ENCODE data around the gene NDUFS4.
"Not testable (repeated sequence)": the region's sequence is repeated elsewhere in the genome, so short reads cannot be mapped to it uniquely, and the experiment has no call there.

The NDUFS4 gene

GRCh38 chr5:53560506-53561191 is at the start of gene NDUFS4:
Gene NDUFS4, plus strand, starts transcription at chr5:53560639. Its CDS starts 24 bp downstream, at chr5:53560663.
- peak; percentile 73 for DNase-seq (ENCODE audit: low spot score)

- no peak for DNase-seq (ENCODE audit: low spot score)
Measured at GRCh38 chr5:53512539-53512938, 47.9 kb upstream of the NDUFS4 start.

- DNase-seq (ENCODE audit: low spot score), result no peak
Measured at GRCh38 chr5:53515988-53516387, 44.5 kb upstream of the NDUFS4 start.

GRCh38 chr5:53520813-53521212 is 39.6 kb upstream of the NDUFS4 start:
- DNase-seq (ENCODE audit: low spot score), result no peak

- peak; percentile 9 for DNase-seq (ENCODE audit: low spot score)
Measured at GRCh38 chr5:53537711-53538110, 22.7 kb upstream of the NDUFS4 start.

GRCh38 chr5:53540739-53541138 is 19.7 kb upstream of the NDUFS4 start:
- not testable (repeated sequence) for DNase-seq (ENCODE audit: low spot score)

GRCh38 chr5:53541859-53542258 is 18.6 kb upstream of the NDUFS4 start:
- no peak for DNase-seq (ENCODE audit: low spot score)

GRCh38 chr5:53542926-53543325 is 17.5 kb upstream of the NDUFS4 start:
- DNase-seq (ENCODE audit: low spot score), result no peak

- peak; percentile 20 for DNase-seq (ENCODE audit: low spot score)
Measured at GRCh38 chr5:53543401-53543800, 17.0 kb upstream of the NDUFS4 start.

- no peak for DNase-seq (ENCODE audit: low spot score)
Measured at GRCh38 chr5:53545744-53546143, 14.7 kb upstream of the NDUFS4 start.

GRCh38 chr5:53547226-53547625 is 13.2 kb upstream of the NDUFS4 start:
- DNase-seq (ENCODE audit: low spot score), result no peak

- DNase-seq (ENCODE audit: low spot score), result not testable (repeated sequence)
Measured at GRCh38 chr5:53548501-53548900, 11.9 kb upstream of the NDUFS4 start.

- DNase-seq (ENCODE audit: low spot score), result no peak
Measured at GRCh38 chr5:53549792-53550191, 10.6 kb upstream of the NDUFS4 start.

GRCh38 chr5:53552561-53552960 is 7.9 kb upstream of the NDUFS4 start:
- DNase-seq (ENCODE audit: low spot score), result no peak

GRCh38 chr5:53554444-53554843 is 6.0 kb upstream of the NDUFS4 start:
- no peak for DNase-seq (ENCODE audit: low spot score)

- no peak for DNase-seq (ENCODE audit: low spot score)
Measured at GRCh38 chr5:53555160-53555559, 5.3 kb upstream of the NDUFS4 start.

- DNase-seq (ENCODE audit: low spot score), result no peak
Measured at GRCh38 chr5:53556001-53556400, 4.4 kb upstream of the NDUFS4 start.

- peak; percentile 18 for DNase-seq (ENCODE audit: low spot score)
Measured at GRCh38 chr5:53557386-53557785, 3.1 kb upstream of the NDUFS4 start.

- DNase-seq (ENCODE audit: low spot score), result no peak
Measured at GRCh38 chr5:53558966-53559365, 1.5 kb upstream of the NDUFS4 start.

GRCh38 chr5:53560028-53560427 is 411 bp upstream of the NDUFS4 start:
- peak; percentile 4 for DNase-seq (ENCODE audit: low spot score)

GRCh38 chr5:53568401-53568800 is 8.0 kb downstream of the NDUFS4 start:
- no peak for DNase-seq (ENCODE audit: low spot score)

GRCh38 chr5:53568871-53569270 is 8.4 kb downstream of the NDUFS4 start:
- DNase-seq (ENCODE audit: low spot score), result peak; percentile 8

- no peak for DNase-seq (ENCODE audit: low spot score)
Measured at GRCh38 chr5:53569453-53569852, 9.0 kb downstream of the NDUFS4 start.

- no peak for DNase-seq (ENCODE audit: low spot score)
Measured at GRCh38 chr5:53571403-53571802, 11.0 kb downstream of the NDUFS4 start.
